ENCODE results near the gene CAMKK2.

GRCh38 chr12:121331248-121331647 is 34.7 kb upstream of the CAMKK2 start:
- TF ChIP-seq POLR2A (IDR thresholded peaks at IDR 0.05; ENCODE audit: low read depth, low read length): no peak
- no peak for TF ChIP-seq CTCF (conservative IDR thresholded peaks at IDR 0.05; ENCODE audit: low read depth, low read length)
- no peak for TF ChIP-seq RAD21 (IDR thresholded peaks at IDR 0.05; ENCODE audit: low read length)
- no peak for TF ChIP-seq MXI1 (IDR thresholded peaks at IDR 0.05; ENCODE audit: borderline replicate concordance, low read depth, low read length)
- TF ChIP-seq CEBPB (IDR thresholded peaks at IDR 0.05; ENCODE audit: low read depth, low read length): no peak
- TF ChIP-seq SMC3 (IDR thresholded peaks at IDR 0.05; ENCODE audit: low read depth, low read length): no peak
